B cell (primary cell): Measurements from ENCODE around the gene PPP5C. TPM values are rescaled to one million over a fixed set of nuclear protein-coding genes. Genes with fewer than 3 reads are reported as not detected.

Experiments
- ATAC-seq: fragments of 200-7000 bp; cut with Tn5 transposase; one replicate; pipeline ENCODE4 v1.10.0; 2021; ENCODE audit warnings: low read depth, mild to moderate bottlenecking, moderate number of reproducible peaks, moderate library complexity
- CTCF ChIA-PET: fragments of 350-600 bp; sonication (Branson Sonifier 250); formaldehyde crosslinking; loops from one replicate; lab custom pipeline; 2021; ENCODE audit warnings: antibody characterized with exemption, inconsistent platforms; lab: Charles Lee
- POLR2A ChIA-PET: fragments of 350-600 bp; sonication (Branson Sonifier 250); formaldehyde crosslinking; loops from one replicate; lab custom pipeline; 2021; ENCODE audit warnings: antibody characterized with exemption; lab: Charles Lee
- DNase-seq: peaks from one replicate; pipeline ENCODE4 v3.0.0; 2013
- H2AFZ ChIP-seq: 2 replicates; pipeline ENCODE4 v1.6.1; 2012; ENCODE audit warnings: mild to moderate bottlenecking, low read depth, low read length; ENCODE audit not compliant: insufficient read depth, poor library complexity, severe bottlenecking
- H3K27ac ChIP-seq, 2 donors: 1 replicate in 1 of 2; 2 replicates in 1 of 2; pipeline ENCODE4 v1.5.1; 2012 to 2013; ENCODE audit warnings: low read length in 2 of 2, mild to moderate bottlenecking in 2 of 2, moderate library complexity in 1 of 2
- H3K27me3 ChIP-seq, 4 experiments: fragments of 200-600 bp in 1 of 4; sonication (generic) in 1 of 4; replicated peaks in 1 of 4; 1 replicate in 2 of 4; 2 replicates in 2 of 4; pipeline versions ENCODE4 v1.6.1 to v1.7.0; 2013 to 2016; ENCODE audit warnings: low read length in 3 of 4, mild to moderate bottlenecking in 2 of 4, mixed read lengths in 1 of 4, moderate library complexity in 1 of 4; ENCODE audit not compliant: insufficient read depth in 4 of 4, control insufficient read depth in 3 of 4; ENCODE audit errors: control extremely low read depth in 1 of 4
- H3K36me3 ChIP-seq, 2 experiments: replicated peaks in 1 of 2; 1 replicate in 1 of 2; 2 replicates in 1 of 2; pipeline versions ENCODE4 v1.6.1 to v1.7.1; 2013; ENCODE audit warnings: low read length in 1 of 2; ENCODE audit not compliant: insufficient read depth in 2 of 2, control insufficient read depth in 1 of 2; ENCODE audit errors: control extremely low read depth in 1 of 2, extremely low read depth in 1 of 2
- H3K4me1 ChIP-seq, 2 donors: fragments of 200-600 bp in 1 of 2; sonication (generic) in 1 of 2; 1 replicate in 1 of 2; 2 replicates in 1 of 2; pipeline versions ENCODE4 v1.5.1 to v1.6.1; 2013 to 2017; ENCODE audit warnings: low read length in 2 of 2; ENCODE audit not compliant: control insufficient read depth in 2 of 2, insufficient read depth in 2 of 2
- H3K4me2 ChIP-seq: replicated peaks from 2 replicates; pipeline ENCODE3; 2012; ENCODE audit warnings: mild to moderate bottlenecking, low read depth, low read length; ENCODE audit not compliant: poor library complexity, severe bottlenecking
- H3K4me3 ChIP-seq, 5 experiments: fragments of 200-600 bp in 1 of 5; sonication (generic) in 1 of 5; 1 replicate in 3 of 5; 2 replicates in 2 of 5; pipeline versions ENCODE4 v1.5.1 to v1.7.0; 2011 to 2016; ENCODE audit warnings: low read length in 4 of 5, mild to moderate bottlenecking in 4 of 5, low read depth in 2 of 5, control low read depth in 1 of 5, moderate library complexity in 1 of 5; ENCODE audit not compliant: insufficient read depth in 1 of 5; ENCODE audit errors: control extremely low read depth in 1 of 5, extremely low read depth in 1 of 5
- H3K79me2 ChIP-seq: fragments of 200-600 bp; sonication (generic); one replicate; pipeline ENCODE4 v1.6.0; 2016; ENCODE audit warnings: low read length; ENCODE audit not compliant: control insufficient read depth, insufficient read depth
- H3K9ac ChIP-seq: fragments of 200-600 bp; sonication (generic); 2 replicates; pipeline ENCODE4 v1.6.1; 2017; ENCODE audit warnings: mild to moderate bottlenecking, low read length, moderate library complexity
- H3K9me3 ChIP-seq, 3 donors: one replicate each; pipeline versions ENCODE4 v1.6.1 to v1.7.1; 2013; ENCODE audit warnings: low read length in 2 of 3; ENCODE audit not compliant: control insufficient read depth in 2 of 3, insufficient read depth in 1 of 3; ENCODE audit errors: control extremely low read depth in 1 of 3
- H4K20me1 ChIP-seq: 2 replicates; pipeline ENCODE4 v1.6.0; 2012; ENCODE audit warnings: mild to moderate bottlenecking, low read length; ENCODE audit not compliant: insufficient read depth, control insufficient read depth, poor library complexity, severe bottlenecking
- H3K27ac Mint-ChIP-seq: one replicate; pipeline ENCODE4 v1.8.0; 2021; ENCODE audit warnings: mixed read lengths
- H3K27me3 Mint-ChIP-seq: one replicate; pipeline ENCODE4 v1.8.0; 2021; ENCODE audit warnings: mixed read lengths
- H3K4me1 Mint-ChIP-seq: one replicate; pipeline ENCODE4 v1.8.0; 2021; ENCODE audit warnings: mixed read lengths
- H3K4me3 Mint-ChIP-seq: one replicate; pipeline ENCODE4 v1.8.0; 2021; ENCODE audit warnings: mixed read lengths
- H3K9me3 Mint-ChIP-seq: one replicate; pipeline ENCODE4 v1.8.0; 2022; ENCODE audit warnings: mixed read lengths; ENCODE audit not compliant: insufficient read depth
- EZH2 ChIP-seq: IDR thresholded peaks from 2 replicates; pipeline ENCODE4 v1.6.1; 2012; ENCODE audit warnings: borderline replicate concordance, low read depth, mild to moderate bottlenecking, moderate library complexity, low read length; ENCODE audit not compliant: insufficient read depth, poor library complexity, severe bottlenecking
- WGBS: methylation state at CpG from one replicate; pipeline ENCODE4 v1.1.5; 2013; ENCODE audit warnings: missing lambda C conversion rate; ENCODE audit not compliant: insufficient coverage; 5-methylcytosine and 5-hydroxymethylcytosine counted together
- intact Hi-C: fragments of 100-400 bp; cut with micrococcal nuclease; formaldehyde crosslinking; loops from one replicate; pipeline ENCODE4 v1.10.0; 2022
- polyA plus RNA-seq: library from polyadenylated mRNA; depleted of rRNA; stranded (reverse); fragments of >200 nt; gene quantifications from 2 replicates; pipeline ENCODE4 v1.2.3, GENCODE V29; 2012
- total RNA-seq, 2 donors: library from RNA; stranded (reverse); fragments of 120-200 nt in 1 of 2; gene quantifications; 1 replicate in 1 of 2; 2 replicates in 1 of 2; pipeline versions ENCODE4 v1.2.3 to v1.2.4, GENCODE V29; 2013 to 2022
- TF ChIP-seq, protein P1 (sequence below): fragments of 200-600 bp; IDR thresholded peaks from one replicate; pipeline ENCODE4 v1.8.0; 2022; ENCODE audit warnings: antibody characterized with exemption, mild to moderate bottlenecking

PPP5C gene
- total and polyA plus RNA-seq, 2 donors (not counting 1 experiment from before 2014, with no cell fraction given), result 51.2 to 70.5 TPM

DNA sequence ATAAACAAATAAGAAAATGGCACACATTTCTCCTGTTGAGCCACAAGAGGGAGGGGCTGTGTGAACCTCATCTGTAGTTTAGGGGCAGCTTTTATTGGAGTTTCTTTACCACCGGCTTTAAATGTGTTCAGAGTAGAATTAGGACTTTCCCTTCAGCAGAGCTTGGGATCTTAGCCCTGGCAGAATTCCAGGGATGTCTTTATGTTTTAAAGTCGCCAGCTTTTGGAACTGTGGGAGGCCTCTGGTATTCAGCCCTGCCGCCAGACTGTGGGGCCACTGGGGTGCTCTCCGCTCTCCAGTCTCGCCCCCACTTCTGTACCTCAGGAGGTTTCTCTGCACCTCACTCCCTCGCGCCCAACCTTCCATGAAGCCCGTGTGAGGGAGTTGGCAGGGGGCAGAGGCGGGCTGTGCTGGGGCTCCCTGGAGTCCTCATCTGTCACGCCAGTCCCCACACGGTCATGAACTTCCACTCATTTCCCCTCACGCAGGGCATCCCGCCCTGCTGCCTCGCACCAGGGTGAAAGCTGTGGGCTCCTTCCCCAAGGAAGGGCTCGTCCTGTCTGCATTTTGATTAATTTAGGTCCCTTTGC is 35.0 kb downstream of the PPP5C start:
- Histone ChIP-seq H3K4me3 (no peak overlapping the region), H4K20me1 (peaks cover 3% of the 10 kb centered on the region), H2AFZ (no peak overlapping the region), H3K9me3 (no peaks in the 10 kb centered on the region), H3K4me2 (no peak overlapping the region), H3K27me3 (no peaks in the 10 kb centered on the region), H3K27ac (no peak overlapping the region), H3K9ac (no peak overlapping the region), H3K4me1 (no peaks in the 10 kb centered on the region), H3K36me3 (peaks cover 0 to 72% of the 10 kb centered on the region in 2 experiments), H3K79me2 (peaks cover 14% of the 10 kb centered on the region)
- CTCF ChIA-PET, result interaction anchor here (1.0 kb wide), 2 partner anchors 10 to 20 kb away, joined by 3 read pairs; no protein-coding TSS in a partner anchor
- H3K27ac Mint-ChIP-seq, result no peak overlapping the region
- TF ChIP-seq, protein P1, sequence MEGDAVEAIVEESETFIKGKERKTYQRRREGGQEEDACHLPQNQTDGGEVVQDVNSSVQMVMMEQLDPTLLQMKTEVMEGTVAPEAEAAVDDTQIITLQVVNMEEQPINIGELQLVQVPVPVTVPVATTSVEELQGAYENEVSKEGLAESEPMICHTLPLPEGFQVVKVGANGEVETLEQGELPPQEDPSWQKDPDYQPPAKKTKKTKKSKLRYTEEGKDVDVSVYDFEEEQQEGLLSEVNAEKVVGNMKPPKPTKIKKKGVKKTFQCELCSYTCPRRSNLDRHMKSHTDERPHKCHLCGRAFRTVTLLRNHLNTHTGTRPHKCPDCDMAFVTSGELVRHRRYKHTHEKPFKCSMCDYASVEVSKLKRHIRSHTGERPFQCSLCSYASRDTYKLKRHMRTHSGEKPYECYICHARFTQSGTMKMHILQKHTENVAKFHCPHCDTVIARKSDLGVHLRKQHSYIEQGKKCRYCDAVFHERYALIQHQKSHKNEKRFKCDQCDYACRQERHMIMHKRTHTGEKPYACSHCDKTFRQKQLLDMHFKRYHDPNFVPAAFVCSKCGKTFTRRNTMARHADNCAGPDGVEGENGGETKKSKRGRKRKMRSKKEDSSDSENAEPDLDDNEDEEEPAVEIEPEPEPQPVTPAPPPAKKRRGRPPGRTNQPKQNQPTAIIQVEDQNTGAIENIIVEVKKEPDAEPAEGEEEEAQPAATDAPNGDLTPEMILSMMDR, result no peak
- TF ChIP-seq EZH2, result no peak
- no peaks in the 10 kb centered on the region for H3K9me3 Mint-ChIP-seq
- peaks cover 5% of the 10 kb centered on the region for H3K4me1 Mint-ChIP-seq
- WGBS, result 95% methylated on average over 11 of the region's 15 CpGs
- no peak for DNase-seq
- intact Hi-C loops, result no loop called here
- no peaks in the 10 kb centered on the region for H3K27me3 Mint-ChIP-seq
- H3K4me3 Mint-ChIP-seq, result no peak overlapping the region
- ATAC-seq, result no peak
- POLR2A ChIA-PET, result interaction anchor here (0.5 kb wide), 1 partner anchor 832 kb away, joined by 3 read pairs; no protein-coding TSS in a partner anchor

DNA sequence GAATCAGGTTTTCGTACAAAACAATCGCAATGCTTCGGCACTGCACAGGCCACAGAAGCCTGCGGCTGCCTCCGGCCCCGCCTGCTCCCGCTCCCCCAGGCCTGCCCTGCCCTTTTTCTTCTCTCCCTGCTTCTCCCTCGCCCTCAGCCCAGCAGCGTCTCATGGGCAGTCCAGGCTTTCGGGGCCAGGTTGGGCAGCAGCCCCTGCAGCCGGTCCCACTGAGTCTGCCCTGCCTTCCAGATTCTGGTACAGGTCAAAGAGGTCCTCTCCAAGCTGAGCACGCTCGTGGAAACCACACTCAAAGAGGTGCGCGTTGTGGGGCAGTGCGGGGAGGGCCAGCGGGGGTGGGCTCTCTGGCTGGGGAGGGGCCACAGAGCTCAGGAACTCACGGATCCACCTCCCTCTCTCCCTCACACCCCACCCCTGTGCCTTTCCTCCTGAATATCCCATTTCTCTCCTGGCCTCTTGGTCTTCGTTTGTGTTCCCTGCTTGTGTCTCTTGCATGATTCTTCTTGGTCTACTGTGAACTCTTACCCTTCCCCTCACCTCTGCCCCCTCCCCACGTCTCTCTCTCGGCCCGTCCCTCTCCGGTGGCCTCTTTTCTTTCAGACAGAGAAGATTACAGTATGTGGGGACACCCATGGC is 36.4 kb downstream of the PPP5C start:
- CTCF ChIA-PET, result interaction anchor here (0.6 kb wide), 1 partner anchor 66 kb away, joined by 3 read pairs; no protein-coding TSS in a partner anchor
- H3K4me3 ChIP-seq, result no peak overlapping the region
- no peak overlapping the region for H3K27ac Mint-ChIP-seq

More for the DNA sequence above, 36.4 kb downstream of the PPP5C start:
- no peak for TF ChIP-seq EZH2
- TF ChIP-seq, protein P1, result no peak
- no peaks in the 10 kb centered on the region for H3K27me3 ChIP-seq
- no peak overlapping the region for H3K27ac ChIP-seq
- intact Hi-C loops, result no loop called here
- H3K36me3 ChIP-seq, result peaks cover 0 to 76% of the 10 kb centered on the region in 2 experiments
- H2AFZ ChIP-seq, result no peak overlapping the region
- POLR2A ChIA-PET, result no interaction called here
- ATAC-seq (no peak), DNase-seq (no peak)
- H3K4me2 ChIP-seq, result no peak overlapping the region
- Mint-ChIP-seq H3K27me3 (no peaks in the 10 kb centered on the region), H3K4me1 (peaks cover 5% of the 10 kb centered on the region), H3K9me3 (no peaks in the 10 kb centered on the region), H3K4me3 (no peak overlapping the region)
- H3K9ac ChIP-seq, result no peak overlapping the region
- no peaks in the 10 kb centered on the region for H3K4me1 ChIP-seq
- 92% methylated on average over 21 of the region's 23 CpGs for WGBS
- peaks cover 3% of the 10 kb centered on the region for H4K20me1 ChIP-seq
- peaks cover 9% of the 10 kb centered on the region for H3K79me2 ChIP-seq
- no peaks in the 10 kb centered on the region for H3K9me3 ChIP-seq
